Calu3 (cell line): ENCODE data around the gene ZNF107. TPM values are rescaled to one million over a fixed set of nuclear protein-coding genes. Genes with fewer than 3 reads are reported as not detected.

Experiments
- BruUV-seq: library from RNA; stranded (reverse); fragments of 400-500 nt; replicated peaks from 2 replicates; lab custom pipeline; 2021; lab: Mats Ljungman, UMichigan
- CTCF ChIA-PET: fragments of 300-600 bp; sonication (Branson Sonifier 250); formaldehyde crosslinking; loops from one replicate; lab custom pipeline; 2022; ENCODE audit warnings: antibody characterized with exemption; lab: Charles Lee
- DNase-seq: peaks from one replicate; pipeline ENCODE4 v3.0.0; 2022
- H3K27ac Mint-ChIP-seq: one replicate; pipeline ENCODE4 v1.8.0; 2022; ENCODE audit warnings: mixed read lengths; ENCODE audit not compliant: unreplicated experiment
- H3K27me3 Mint-ChIP-seq: one replicate; pipeline ENCODE4 v1.8.0; 2022; ENCODE audit warnings: mixed read lengths; ENCODE audit not compliant: unreplicated experiment
- H3K36me3 Mint-ChIP-seq: one replicate; pipeline ENCODE4 v1.8.0; 2022; ENCODE audit warnings: mild to moderate bottlenecking, moderate library complexity, mixed read lengths; ENCODE audit not compliant: insufficient read depth, unreplicated experiment
- H3K4me1 Mint-ChIP-seq: one replicate; pipeline ENCODE4 v1.8.0; 2022; ENCODE audit warnings: mild to moderate bottlenecking, low read depth, mixed read lengths; ENCODE audit not compliant: unreplicated experiment
- H3K4me3 Mint-ChIP-seq: one replicate; pipeline ENCODE4 v1.8.0; 2022; ENCODE audit warnings: mild to moderate bottlenecking, low read depth, moderate library complexity, mixed read lengths; ENCODE audit not compliant: unreplicated experiment
- H3K9me3 Mint-ChIP-seq: one replicate; pipeline ENCODE4 v1.8.0; 2022; ENCODE audit warnings: low read depth, mixed read lengths; ENCODE audit not compliant: unreplicated experiment
- CTCF ChIP-seq: fragments of 200-600 bp; IDR thresholded peaks from one replicate; pipeline ENCODE4 v1.8.0; 2022; ENCODE audit warnings: antibody characterized with exemption; ENCODE audit not compliant: unreplicated experiment
- intact Hi-C: fragments of 100-400 bp; cut with micrococcal nuclease; formaldehyde crosslinking; loops from one replicate; pipeline ENCODE4 v1.10.0; 2022; ENCODE audit not compliant: unreplicated experiment
- total RNA-seq: library from RNA; stranded (reverse); gene quantifications from 2 replicates; pipeline ENCODE4 v1.2.3, GENCODE V29; 2022

Gene ZNF107
- total RNA-seq, 1 experiment from 2014 or later: 7.7 TPM

DNA sequence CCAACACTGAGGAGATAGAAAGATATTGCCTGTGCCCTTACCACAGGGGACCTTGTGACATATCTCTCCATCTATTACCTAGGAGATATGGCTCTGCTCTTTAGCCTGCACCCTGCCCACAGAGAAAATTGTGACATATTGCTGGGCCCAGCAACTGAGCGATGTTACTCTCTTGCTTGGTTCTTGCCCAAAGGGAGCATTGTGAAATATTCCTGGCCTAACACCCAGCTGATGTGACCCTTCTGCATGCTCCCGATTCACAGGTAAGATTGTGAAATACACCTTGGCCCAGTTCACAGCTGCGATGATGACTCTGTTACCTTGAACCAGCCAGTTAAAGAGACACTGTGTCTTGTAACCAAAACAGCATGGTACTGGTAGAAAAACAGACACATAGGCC is 37.2 kb upstream of the ZNF107 start:
- Mint-ChIP-seq H3K36me3 (no peaks in the 10 kb centered on the region), H3K4me3 (no peak overlapping the region), H3K4me1 (no peaks in the 10 kb centered on the region), H3K9me3 (peaks cover 3% of the 10 kb centered on the region), H3K27ac (no peak overlapping the region), H3K27me3 (no peaks in the 10 kb centered on the region)
- no peak for TF ChIP-seq CTCF
- CTCF ChIA-PET: no interaction called here
- DNase-seq: no peak
- no TSS peak for BruUV-seq
- intact Hi-C loops: no loop called here

DNA sequence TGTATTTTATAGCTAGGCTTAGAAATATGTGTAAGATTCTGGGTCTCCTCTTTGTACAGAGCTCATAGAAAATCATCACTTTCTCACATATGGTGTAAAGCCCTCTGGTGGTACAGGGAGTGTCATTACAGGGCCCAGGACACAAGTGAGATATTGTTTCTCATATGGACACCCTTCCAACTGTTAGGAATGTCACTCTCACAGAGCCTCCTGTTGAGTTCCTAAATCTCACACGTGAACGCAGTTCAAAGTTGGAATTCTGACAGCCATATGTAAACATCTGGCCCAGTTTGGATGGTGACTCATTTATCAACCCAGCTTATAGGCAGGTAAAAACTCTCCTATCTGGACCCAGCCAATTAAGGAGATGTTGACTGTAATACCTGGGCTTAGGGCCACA is 35.4 kb upstream of the ZNF107 start:
- BruUV-seq: no TSS peak
- DNase-seq: no peak
- H3K9me3 Mint-ChIP-seq: peaks cover 3% of the 10 kb centered on the region

DNA sequence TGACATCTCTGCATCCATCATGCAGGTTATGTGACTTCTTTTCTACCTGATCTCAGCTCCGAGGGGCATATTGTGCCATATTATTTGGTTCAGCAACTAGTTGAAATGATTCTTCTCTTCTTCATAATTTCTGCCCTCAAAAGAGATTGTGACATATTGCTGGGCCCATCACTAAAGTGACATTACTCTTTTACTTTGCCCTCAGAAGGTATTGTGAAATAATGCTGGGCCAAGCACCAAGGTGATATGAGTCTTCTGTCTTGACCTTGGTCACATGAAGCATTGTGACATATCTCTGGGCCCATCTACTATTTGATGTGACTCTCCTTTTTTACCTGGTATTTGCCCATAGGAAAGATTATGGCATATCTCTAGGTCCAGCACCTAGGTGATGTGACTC is 33.9 kb upstream of the ZNF107 start:
- CTCF ChIA-PET: no interaction called here
- Mint-ChIP-seq H3K27ac (no peak overlapping the region), H3K4me3 (no peak overlapping the region), H3K27me3 (no peaks in the 10 kb centered on the region), H3K36me3 (no peaks in the 10 kb centered on the region), H3K9me3 (peaks cover 4% of the 10 kb centered on the region), H3K4me1 (no peaks in the 10 kb centered on the region)
- no peak for TF ChIP-seq CTCF
- DNase-seq: no peak
- no TSS peak for BruUV-seq
- intact Hi-C loops: no loop called here

More for the DNA sequence above, 35.4 kb upstream of the ZNF107 start:
- Mint-ChIP-seq H3K27me3 (no peaks in the 10 kb centered on the region), H3K27ac (no peak overlapping the region), H3K4me3 (no peak overlapping the region), H3K36me3 (no peaks in the 10 kb centered on the region), H3K4me1 (no peaks in the 10 kb centered on the region)
- intact Hi-C loops: no loop called here
- no peak for TF ChIP-seq CTCF
- CTCF ChIA-PET: interaction anchor here (0.6 kb wide), 1 partner anchor 43 kb away, joined by 3 read pairs; no protein-coding TSS in a partner anchor

DNA sequence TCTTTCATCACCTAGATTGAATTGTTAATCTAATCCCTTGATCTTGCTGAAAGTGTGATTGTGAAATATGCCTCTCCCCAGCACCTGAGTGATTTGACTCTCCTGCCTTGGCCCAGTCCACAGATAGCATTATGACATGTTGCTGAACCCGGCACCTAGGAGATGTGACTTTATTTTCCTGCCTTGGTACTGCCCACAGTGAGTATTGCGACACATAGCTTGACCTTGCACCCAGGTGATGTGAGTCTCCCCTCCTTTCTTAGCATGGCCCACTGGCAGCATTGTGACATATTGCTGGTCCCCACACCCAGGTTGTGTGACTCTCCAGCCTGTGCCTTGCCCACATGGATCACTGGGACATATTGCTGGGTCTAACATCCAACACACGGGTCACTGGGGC is 32.5 kb upstream of the ZNF107 start:
- Mint-ChIP-seq H3K4me3 (no peak overlapping the region), H3K4me1 (no peaks in the 10 kb centered on the region), H3K36me3 (no peaks in the 10 kb centered on the region), H3K27ac (no peak overlapping the region), H3K9me3 (peaks cover 15% of the 10 kb centered on the region), H3K27me3 (no peaks in the 10 kb centered on the region)
- TF ChIP-seq CTCF: no peak
- no TSS peak for BruUV-seq
- intact Hi-C loops: no loop called here
- DNase-seq: no peak
- CTCF ChIA-PET: no interaction called here
